Activated CD4-positive, alpha-beta T cell treated with anti-CD3 and anti-CD28 coated beads for 4 hours (primary cell): ENCODE measurements around the gene ME1.
"Not testable (repeated sequence)": the region's sequence is repeated elsewhere in the genome, so short reads cannot be mapped to it uniquely, and the experiment has no call there.

ENCODE experiments used
- DNase-seq, 2 donors: peaks; one replicate each; pipeline ENCODE4 v3.0.0-alpha.2; 2020

ME1 gene

GRCh38 chr6:83430611-83431544, at the start of gene ME1:
Gene ME1 (minus strand): TSS chr6:83431051. CDS start chr6:83430954, 97 bp downstream.
- DNase-seq: peak; percentile 28 to 38

- DNase-seq: no peak
Observed at GRCh38 chr6:83480470-83480869, 49.6 kb upstream of the ME1 start.

- DNase-seq: no peak
Observed at GRCh38 chr6:83479389-83479788, 48.5 kb upstream of the ME1 start.

GRCh38 chr6:83476971-83477370, 46.1 kb upstream of the ME1 start:
- DNase-seq: no peak

GRCh38 chr6:83474309-83474708, 43.5 kb upstream of the ME1 start:
- no peak for DNase-seq

GRCh38 chr6:83472767-83473166, 41.9 kb upstream of the ME1 start:
- no peak for DNase-seq

GRCh38 chr6:83470587-83470986, 39.7 kb upstream of the ME1 start:
- no peak for DNase-seq

- no peak for DNase-seq
Observed at GRCh38 chr6:83470001-83470400, 39.1 kb upstream of the ME1 start.

GRCh38 chr6:83467620-83468036, 36.8 kb upstream of the ME1 start:
- DNase-seq: no peak

GRCh38 chr6:83466328-83466727, 35.5 kb upstream of the ME1 start:
- no peak for DNase-seq

- DNase-seq: no peak
Observed at GRCh38 chr6:83464381-83465140, 33.7 kb upstream of the ME1 start.

- no peak for DNase-seq
Observed at GRCh38 chr6:83463886-83464285, 33.0 kb upstream of the ME1 start.

GRCh38 chr6:83462524-83462923, 31.7 kb upstream of the ME1 start:
- no peak for DNase-seq

- no peak for DNase-seq
Observed at GRCh38 chr6:83461438-83461837, 30.6 kb upstream of the ME1 start.

GRCh38 chr6:83459663-83460062, 28.8 kb upstream of the ME1 start:
- no peak for DNase-seq

- not testable (repeated sequence) for DNase-seq
Observed at GRCh38 chr6:83450015-83450414, 19.2 kb upstream of the ME1 start.

GRCh38 chr6:83444086-83444699, 13.3 kb upstream of the ME1 start:
- not testable (repeated sequence) for DNase-seq

GRCh38 chr6:83443516-83443915, 12.7 kb upstream of the ME1 start:
- DNase-seq: no peak

- DNase-seq: no peak
Observed at GRCh38 chr6:83442752-83443151, 11.9 kb upstream of the ME1 start.

- no peak for DNase-seq
Observed at GRCh38 chr6:83439201-83439600, 8.3 kb upstream of the ME1 start.

- no peak for DNase-seq
Observed at GRCh38 chr6:83436674-83437073, 5.8 kb upstream of the ME1 start.

- DNase-seq: no peak
Observed at GRCh38 chr6:83433177-83433576, 2.3 kb upstream of the ME1 start.

- no peak for DNase-seq
Observed at GRCh38 chr6:83432636-83433035, 1.8 kb upstream of the ME1 start.
